K562 (cell line): ENCODE measurements around the gene CLCNKA. TPM values are rescaled to one million over a fixed set of nuclear protein-coding genes. Genes with fewer than 3 reads are reported as not detected.

Experiments
- ATF6 ChIP-seq: sonication (generic); formaldehyde crosslinking; IDR thresholded peaks from 2 replicates; pipeline ENCODE4 v1.4.0; 2020; ENCODE audit warnings: mild to moderate bottlenecking, missing genetic modification reagents
- BCOR ChIP-seq: fragments of 450-650 bp; IDR thresholded peaks from 2 replicates; pipeline ENCODE4 v1.6.1; 2016
- CBFA2T3 ChIP-seq: fragments of 450-650 bp; IDR thresholded peaks from 2 replicates; pipeline ENCODE4 v1.6.1; 2017
- CBX2 ChIP-seq: fragments of 200-600 bp; sonication (generic); IDR thresholded peaks from one replicate; pipeline ENCODE4 v1.6.1; 2012; ENCODE audit warnings: mild to moderate bottlenecking, low read length, inconsistent platforms; ENCODE audit not compliant: insufficient read depth, poor library complexity, severe bottlenecking
- CGGBP1 ChIP-seq: fragments of 250-450 bp; sonication (Bioruptor Pico); IDR thresholded peaks from 2 replicates; pipeline ENCODE4 v1.9.0; 2021; ENCODE audit warnings: mild to moderate bottlenecking
- FOS ChIP-seq: IDR thresholded peaks from 3 replicates; pipeline ENCODE4 v1.6.1; 2011; ENCODE audit not compliant: insufficient read length; ENCODE audit errors: extremely low read depth
- GATAD2A ChIP-seq: fragments of 450-650 bp; IDR thresholded peaks from 2 replicates; pipeline ENCODE4 v1.6.1; 2017
- HINFP ChIP-seq: fragments of 450-650 bp; conservative IDR thresholded peaks from 2 replicates; pipeline ENCODE4 v1.6.1; 2016; ENCODE audit warnings: missing genetic modification characterization, low read depth, mild to moderate bottlenecking, control low read depth, missing compliant biosample characterization
- KDM2B ChIP-seq: fragments of 250-450 bp; sonication (Bioruptor Pico); IDR thresholded peaks from 2 replicates; pipeline ENCODE4 v1.8.0; 2021; ENCODE audit warnings: mild to moderate bottlenecking, moderate library complexity
- KDM4B ChIP-seq, 2 experiments: fragments of 450-650 bp in 1 of 2; sonication (generic) in 1 of 2; IDR thresholded peaks; 2 replicates each; pipeline ENCODE4 v1.6.1; 2016 to 2017; ENCODE audit warnings: borderline replicate concordance in 2 of 2, antibody characterized with exemption in 1 of 2, low read depth in 1 of 2, mild to moderate bottlenecking in 1 of 2
- MTA2 ChIP-seq: fragments of 450-650 bp; IDR thresholded peaks from 2 replicates; pipeline ENCODE4 v1.6.1; 2016; ENCODE audit warnings: low read depth
- MTF1 ChIP-seq: fragments of 250-450 bp; sonication (Bioruptor Pico); IDR thresholded peaks from 2 replicates; pipeline ENCODE4 v1.9.0; 2021; ENCODE audit warnings: moderate library complexity, mild to moderate bottlenecking, inconsistent platforms, borderline replicate concordance
- PHB ChIP-seq: fragments of 250-450 bp; sonication (Bioruptor Pico); IDR thresholded peaks from 2 replicates; pipeline ENCODE4 v1.5.0; 2021
- POU5F1 ChIP-seq: fragments of 150-350 bp; IDR thresholded peaks from 2 replicates; pipeline ENCODE4 v1.6.1; 2014; ENCODE audit warnings: borderline replicate concordance, low read length, low read depth, mild to moderate bottlenecking; ENCODE audit not compliant: partially characterized antibody
- PTBP1 ChIP-seq: fragments of 200-400 bp; formaldehyde crosslinking; IDR thresholded peaks from 2 replicates; pipeline ENCODE4 v1.6.1; 2017; ENCODE audit warnings: low read depth, low read length
- YBX1 ChIP-seq: fragments of 450-650 bp; IDR thresholded peaks from 2 replicates; pipeline ENCODE4 v1.7.1; 2016; ENCODE audit warnings: mild to moderate bottlenecking
- ZNF592 ChIP-seq: fragments of 450-650 bp; IDR thresholded peaks from 2 replicates; pipeline ENCODE4 v1.6.1; 2017; ENCODE audit warnings: antibody characterized with exemption, mild to moderate bottlenecking
- polyA plus RNA-seq, 8 experiments: library from polyadenylated mRNA; depleted of rRNA in 4 of 8; stranded (reverse) in 5 of 8; unstranded in 3 of 8; fragments of >200 nt; fragmentation: Nextera tagmentation in 2 of 8; fragmentation: Illumina TruSeq in 1 of 8; extraction: Ambion mirVana in 2 of 8; extraction: Trizol in 1 of 8; gene quantifications; 2 replicates each; pipeline versions ENCODE4 v1.2.1 to v1.2.3, GENCODE V29; 2011 to 2014; ENCODE audit warnings: inconsistent platforms in 1 of 8, missing spikeins in 1 of 8
- total RNA-seq, 7 experiments: library from RNA; depleted of rRNA in 6 of 7; stranded (reverse); fragments of >200 nt in 6 of 7; fragmentation: Illumina TruSeq in 2 of 7; extraction: Trizol in 2 of 7; gene quantifications; 2 replicates each; pipeline versions ENCODE4 v1.2.1 to v1.2.3, GENCODE V29; 2011 to 2021; ENCODE audit warnings: low replicate concordance in 1 of 7

Gene CLCNKA
- total and polyA plus RNA-seq, 9 of the 15 experiments (the other 6 are each of a cell fraction or from before 2014, with no cell fraction given) = 0.03 to 0.37 (median 0.10) TPM; not detected in 3

GRCh38 chr1:16032388-16033102 lies 10.7 kb downstream of the CLCNKA start (continued):
- TF ChIP-seq ZNF592 (no peak), CBFA2T3 (no peak), GATAD2A (no peak), BCOR (no peak), CBX2 (no peak), POU5F1 (no peak), HINFP (tag) (no peak), MTA2 (no peak), MTF1 (no peak), PHB (CRISPR knock-in tag) (no peak), ATF6 (CRISPR knock-in tag) (no peak), CGGBP1 (CRISPR knock-in tag) (no peak), KDM4B (IDR thresholded peaks at IDR 0.05; ENCODE audit: borderline replicate concordance in 2 of 2, low read depth in 1 of 2) (no peak; a peak in 1 of 4 replicates), YBX1 (no peak), FOS (no peak), KDM2B (CRISPR knock-in tag) (no peak), PTBP1 (no peak)
